Limb (tissue), 2 donors: ENCODE measurements around the gene DLX2.
A peak's percentile ranks its signal among the peaks of the same experiment; 100 is the strongest.
"Not testable (repeated sequence)": the region's sequence is repeated elsewhere in the genome, so short reads cannot be mapped to it uniquely, and the experiment has no call there.

Experiments used
- DNase-seq, 2 donors: peaks; one replicate each; pipeline ENCODE4 v3.0.0-alpha.2; 2016; ENCODE audit errors: extremely low spot score in 2 of 2

Gene DLX2

DNA sequence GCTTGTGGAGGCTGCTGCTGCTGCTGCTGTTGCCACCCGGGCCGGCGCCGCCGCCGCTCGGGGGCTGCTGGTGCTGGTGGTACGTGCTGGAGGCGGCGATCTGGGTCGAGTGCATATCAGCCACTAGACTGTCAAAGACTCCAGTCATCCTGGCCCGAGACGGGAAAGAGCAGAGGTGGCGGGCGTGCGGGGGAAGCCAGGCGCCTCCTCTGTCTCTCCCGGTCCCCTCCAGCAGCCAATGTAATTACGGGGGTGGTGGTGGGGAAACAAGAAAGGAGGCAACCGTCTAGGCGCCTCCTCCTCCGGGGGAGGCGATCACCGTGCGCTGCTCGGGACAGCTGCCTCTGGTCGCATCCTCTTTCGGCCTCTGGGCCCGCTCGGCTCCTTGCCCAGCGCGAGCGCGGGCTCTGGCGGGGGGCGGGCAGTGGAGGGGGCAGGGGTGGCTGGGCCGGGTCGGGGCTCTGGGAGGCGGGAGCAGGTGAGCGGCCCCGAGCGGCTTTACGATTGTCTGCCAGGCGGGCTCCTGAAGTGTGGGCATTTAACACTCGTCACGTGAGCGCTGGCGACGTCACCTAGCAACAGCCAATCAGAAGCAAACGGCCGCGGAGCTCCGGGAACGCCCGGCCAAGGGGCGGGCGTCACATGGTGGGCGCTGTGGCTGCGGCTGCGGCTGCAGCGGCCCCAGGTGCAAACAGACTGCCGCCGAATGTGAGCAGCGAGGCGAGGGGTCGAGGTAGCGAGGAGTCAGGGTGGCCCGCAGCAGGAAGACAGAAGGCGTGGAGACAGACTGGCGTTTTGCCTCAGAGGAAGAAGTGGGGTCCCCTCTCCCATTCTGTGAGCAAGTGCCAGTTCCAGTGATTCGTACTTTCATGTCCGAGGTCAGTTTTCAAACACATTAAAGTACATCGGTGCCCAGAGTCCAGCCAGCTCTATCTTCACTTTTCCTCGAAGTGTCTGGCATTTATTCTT lies at the start of gene DLX2:
DLX2 (minus strand) TSS at position 510 of the 969 bp plus-strand sequence; CDS start at position 148, 362 bp downstream.
- DNase-seq: peak; percentile 89 to 90

DNA sequence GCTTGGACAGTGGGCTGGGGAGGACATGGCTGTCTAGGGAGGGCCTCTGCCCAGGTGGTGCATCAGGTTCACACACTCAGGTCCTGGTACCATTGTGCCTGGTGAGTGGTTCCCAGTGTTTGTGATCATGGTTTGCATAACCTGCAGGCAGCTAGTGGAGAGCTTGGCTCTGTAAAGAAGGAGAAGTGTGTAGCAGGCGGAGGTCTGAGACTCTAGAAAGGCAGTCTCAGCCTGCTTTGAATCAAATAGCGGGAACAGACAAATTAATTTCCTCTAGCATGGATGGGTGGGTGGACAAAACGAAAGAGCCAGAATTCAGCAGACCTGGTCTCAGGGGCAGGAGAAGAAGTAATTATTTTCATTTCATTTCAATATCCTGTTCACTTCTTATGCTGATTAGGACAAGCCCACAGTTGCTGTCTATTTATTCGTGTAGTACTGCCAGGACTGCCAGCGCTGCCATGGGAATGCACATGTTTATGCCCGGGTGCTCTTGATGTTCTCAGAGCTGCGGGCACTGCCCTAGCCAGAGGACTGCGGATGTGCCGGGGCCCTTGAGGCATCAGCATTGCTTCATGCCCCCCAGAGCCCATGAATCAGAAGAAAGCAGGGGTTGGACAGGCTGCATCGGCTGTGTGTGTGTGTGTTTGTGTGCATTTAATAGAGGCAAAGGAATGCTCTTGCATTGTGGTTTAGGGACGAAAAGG lies 45.4 kb upstream of the DLX2 start:
- no peak for DNase-seq

DNA sequence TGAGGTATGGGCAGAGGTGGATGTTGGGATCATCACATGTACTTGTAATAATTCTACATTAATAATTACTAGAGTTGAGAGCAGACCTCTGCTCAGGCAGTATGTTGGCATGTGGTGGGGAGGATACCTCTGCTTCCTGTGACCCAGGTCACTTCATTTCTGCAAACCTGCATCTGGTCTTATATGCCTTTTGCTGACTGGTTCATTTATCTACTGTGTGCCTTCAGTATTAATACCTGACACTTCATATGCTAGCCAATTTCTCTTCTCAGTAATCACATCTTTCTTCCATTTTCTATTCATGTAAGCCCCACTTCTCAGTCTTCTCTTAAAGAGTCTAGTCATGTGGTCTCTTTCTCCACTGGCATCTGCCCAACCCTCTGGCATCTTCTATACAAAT lies 41.1 kb upstream of the DLX2 start:
- DNase-seq: no peak

DNA sequence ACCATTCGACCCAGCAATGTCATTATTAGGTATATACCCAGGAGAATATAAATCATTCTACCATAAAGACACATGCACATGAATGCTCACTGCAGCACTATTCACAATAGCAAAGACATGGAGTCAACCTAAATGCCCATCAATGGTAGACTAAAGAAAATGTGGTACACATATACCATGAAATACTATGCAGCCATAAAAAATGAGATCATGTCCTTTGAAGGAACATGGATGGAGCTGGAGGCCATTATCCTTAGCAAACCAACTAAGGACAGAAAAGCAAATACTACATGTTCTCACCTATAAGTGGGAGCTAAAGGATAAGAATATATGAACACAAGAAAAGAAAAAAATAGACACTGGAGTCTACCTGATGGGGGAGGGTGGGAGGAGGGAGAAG lies 36.0 kb upstream of the DLX2 start:
- not testable (repeated sequence) for DNase-seq

DNA sequence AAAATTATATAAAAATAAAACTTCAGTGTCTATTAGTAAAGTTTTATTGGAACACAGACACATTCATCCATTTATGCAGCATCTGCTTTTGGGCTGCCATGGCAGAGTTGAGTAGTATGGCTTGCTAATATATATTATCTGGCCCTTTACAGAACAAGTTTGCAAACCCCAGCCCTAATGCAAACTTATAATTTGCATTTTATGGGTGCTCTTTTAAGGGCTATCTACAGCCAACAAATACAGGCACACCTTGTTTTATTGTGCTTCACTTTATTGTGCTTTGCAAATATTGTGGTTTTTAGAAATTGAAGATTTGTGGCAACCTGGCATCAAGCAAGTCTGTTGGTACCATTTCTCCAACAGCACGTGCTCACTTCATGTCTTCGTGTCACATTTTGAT lies 35.2 kb upstream of the DLX2 start:
- DNase-seq: no peak

DNA sequence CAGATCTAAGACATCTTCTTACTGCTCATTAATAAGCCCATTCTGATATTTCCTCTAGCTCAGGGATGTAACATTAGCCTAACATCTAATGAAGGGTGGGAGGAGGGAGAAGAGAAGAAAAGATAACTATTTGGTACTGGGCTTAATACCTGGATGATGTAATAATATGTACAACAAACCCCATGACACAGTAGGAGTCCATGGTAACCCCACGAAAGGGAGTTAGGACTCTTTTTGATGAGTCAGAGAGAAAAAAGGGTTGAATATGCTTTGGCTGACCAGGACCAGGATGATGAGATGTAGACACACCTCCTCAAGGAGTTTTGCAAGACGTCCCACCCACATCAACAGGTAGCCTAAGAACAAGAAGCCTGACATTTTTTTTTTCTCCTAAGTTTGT lies 34.4 kb upstream of the DLX2 start:
- no peak for DNase-seq

DNA sequence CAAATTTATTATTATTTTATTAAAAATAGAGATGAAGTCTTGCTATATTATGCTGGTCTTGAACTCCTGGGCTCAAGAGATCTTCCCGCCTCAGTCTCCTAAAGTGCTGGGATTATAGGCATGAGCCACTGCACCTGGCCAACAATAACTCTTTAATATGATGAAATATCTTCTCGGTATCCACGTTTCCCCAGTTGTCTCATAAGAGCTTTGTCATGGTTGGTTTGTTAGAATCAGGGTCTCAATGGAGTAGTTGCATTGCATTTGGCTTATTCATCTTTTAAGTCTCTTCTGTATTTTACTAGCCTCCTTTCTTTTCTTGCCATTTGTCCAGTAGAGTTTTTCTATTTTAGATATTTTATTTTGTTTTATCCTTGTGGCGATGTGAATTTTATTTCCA lies 32.7 kb upstream of the DLX2 start:
- DNase-seq: no peak

DNA sequence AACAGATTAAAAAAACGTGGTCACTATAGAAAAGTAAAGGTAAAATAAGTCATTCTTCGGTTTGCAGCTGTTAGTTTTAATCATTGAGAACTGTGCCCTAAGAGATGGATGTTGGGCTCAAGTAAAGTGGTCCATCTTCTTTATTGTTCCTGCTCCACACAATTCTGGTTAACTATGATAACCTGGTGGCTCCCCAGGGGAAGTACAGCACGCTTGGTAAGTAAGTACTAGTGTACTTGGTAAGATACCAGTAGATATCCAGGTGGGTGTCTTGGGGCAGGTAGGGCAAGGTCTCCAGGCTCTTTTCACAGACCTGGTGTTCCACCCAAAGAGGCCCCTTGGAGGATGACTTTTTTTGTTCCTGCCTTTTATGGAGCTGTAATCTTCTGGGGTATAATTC lies 31.6 kb upstream of the DLX2 start:
- DNase-seq: no peak

DNA sequence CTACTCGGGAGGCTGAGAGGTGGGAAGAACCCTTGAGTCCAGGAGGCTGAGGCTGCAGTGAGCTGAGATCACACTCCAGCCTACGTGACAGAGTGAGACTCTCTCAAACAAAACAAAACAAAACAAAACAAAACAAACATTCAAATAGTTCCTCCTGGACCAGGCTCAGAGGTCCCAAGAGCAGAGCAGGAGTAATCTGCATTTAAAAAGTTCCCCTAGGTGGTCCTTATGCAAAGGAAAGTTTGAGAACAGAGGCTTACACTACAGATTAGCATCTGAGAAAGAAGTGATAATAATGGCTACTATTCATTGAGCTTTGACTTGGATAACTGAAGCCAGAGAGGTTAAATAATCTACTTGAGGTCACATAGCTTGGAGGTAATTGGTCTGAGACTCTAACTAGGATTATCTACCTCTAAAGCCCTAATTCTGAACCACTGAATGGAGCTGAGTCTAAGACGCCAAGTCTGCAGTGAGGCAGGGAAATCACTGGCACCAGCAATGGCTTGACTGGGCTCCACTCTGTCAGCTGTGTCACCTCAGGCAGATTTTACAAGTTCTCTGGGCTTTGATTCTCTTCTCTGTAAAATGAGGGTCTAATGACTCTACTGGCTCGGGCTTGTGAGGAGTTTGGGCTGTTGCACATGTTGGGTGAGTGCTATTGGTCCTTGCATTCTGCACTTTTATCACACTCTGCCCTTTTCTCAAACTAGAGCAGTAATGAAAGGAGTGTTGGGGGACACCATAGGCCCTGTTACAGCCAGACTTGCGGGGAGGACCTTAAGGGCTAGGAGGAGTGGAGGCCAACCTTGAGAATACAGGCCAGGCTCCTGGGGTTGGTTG lies 29.2 kb upstream of the DLX2 start:
- DNase-seq: no peak

DNA sequence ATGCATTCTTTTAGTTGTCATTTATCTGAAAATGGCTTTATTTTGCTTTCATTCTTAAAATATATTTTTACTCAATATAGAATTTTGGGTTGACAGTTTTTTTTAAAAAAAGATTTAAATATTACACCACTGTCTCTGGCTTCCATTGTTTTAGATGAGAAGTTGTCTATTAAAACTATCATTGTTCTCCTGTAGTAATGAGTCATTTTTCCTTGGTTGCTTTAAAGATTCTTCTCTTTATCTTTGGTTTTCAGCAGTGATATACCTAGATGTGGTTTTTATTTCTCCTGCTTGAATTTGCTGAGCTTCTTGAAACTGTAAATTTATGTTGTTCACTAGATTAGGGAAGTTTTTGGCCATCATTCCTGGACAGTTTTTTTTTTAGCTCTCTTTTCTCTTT lies 26.7 kb upstream of the DLX2 start:
- DNase-seq: no peak

DNA sequence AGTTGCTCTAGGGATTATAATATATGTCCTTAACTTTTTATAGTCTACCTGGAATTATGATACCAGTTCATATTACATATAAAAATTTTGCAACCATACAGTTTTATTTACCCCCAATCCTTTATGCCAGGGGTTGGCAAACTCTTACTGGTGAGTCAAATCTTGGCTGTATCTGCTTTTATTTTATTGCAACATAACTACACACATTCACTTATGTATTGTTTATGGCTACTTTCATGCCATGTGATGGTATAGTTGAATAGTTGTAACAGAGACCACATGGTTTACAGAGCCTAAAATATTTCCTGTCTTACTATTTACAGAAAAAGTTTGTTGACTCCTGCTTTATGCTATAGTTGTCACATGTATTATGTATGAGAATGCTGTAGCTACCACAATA lies 25.8 kb upstream of the DLX2 start:
- DNase-seq: no peak

DNA sequence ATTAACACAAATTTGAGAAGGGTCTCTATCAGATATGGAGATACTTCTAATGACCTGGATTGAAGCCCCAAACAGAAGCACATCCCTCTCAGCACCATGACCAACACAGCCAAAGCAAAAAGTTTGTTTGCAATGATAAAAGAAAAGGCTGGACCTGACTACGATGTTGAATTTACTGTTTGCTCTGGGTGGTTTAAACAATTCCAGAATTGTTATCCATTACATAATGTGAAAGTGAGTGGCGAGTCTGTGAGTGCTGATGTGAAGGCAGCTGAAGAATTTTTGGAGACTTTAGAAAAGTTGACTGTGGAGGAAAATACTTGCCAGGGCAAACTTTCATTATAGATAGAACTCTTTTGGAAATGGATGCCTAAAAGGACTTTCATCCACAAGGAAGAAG lies 17.4 kb upstream of the DLX2 start:
- no peak for DNase-seq

DNA sequence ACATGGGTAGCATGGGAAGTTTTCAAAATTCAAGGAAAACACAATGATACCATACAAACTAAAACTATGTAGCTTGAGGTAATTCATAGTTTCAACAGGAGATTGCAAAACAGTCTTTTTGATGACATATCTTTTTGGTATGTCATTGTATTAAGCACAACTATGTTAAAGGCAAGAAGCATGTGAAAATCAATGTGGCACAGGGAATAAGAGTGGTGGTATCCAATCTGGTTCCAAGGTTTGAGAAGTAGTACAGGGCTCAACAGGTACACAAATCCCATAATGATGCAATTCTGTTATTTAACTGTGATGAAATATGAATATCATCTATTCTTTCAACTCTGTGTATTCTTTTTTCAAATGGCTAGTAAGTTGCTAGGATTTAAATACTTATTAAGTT lies 16.4 kb upstream of the DLX2 start:
- no peak for DNase-seq

DNA sequence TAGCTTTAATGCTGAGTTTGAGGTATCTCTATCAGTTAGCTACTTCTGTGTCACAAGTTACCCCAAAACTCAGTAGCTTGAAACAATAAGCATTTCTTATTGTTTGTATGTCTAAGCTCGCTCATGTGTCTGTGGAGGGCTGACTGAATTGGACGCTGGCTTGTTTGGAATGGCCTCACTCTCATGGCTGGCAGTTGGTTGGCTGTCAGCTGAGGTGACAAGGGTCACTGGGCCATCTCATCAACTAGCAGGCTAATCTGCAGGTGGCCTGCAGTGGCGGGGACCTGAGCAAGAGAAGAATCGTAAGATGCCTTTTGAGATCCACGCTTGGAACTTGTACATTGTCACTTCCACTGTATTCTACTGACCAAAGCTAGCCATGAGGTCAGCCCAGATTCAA lies 13.4 kb upstream of the DLX2 start:
- no peak for DNase-seq

DNA sequence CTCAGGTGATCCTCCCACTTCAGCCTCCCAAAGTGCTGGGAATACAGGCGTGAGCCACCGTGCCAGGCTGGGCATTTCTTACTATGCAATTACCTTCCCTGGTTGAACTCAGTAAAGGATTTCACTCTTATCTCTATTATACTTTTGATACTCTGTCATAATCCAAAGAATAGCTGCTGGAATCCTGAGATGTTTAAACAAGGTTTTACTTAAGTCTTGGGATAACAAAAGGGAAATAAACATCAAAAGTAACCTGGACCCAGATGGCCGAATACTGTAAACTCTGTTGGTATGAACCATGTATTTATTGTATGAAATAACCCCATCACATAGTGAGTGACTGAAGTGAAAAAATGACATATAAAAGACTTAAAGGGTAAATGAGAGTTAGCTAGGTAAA lies 11.9 kb upstream of the DLX2 start:
- no peak for DNase-seq

DNA sequence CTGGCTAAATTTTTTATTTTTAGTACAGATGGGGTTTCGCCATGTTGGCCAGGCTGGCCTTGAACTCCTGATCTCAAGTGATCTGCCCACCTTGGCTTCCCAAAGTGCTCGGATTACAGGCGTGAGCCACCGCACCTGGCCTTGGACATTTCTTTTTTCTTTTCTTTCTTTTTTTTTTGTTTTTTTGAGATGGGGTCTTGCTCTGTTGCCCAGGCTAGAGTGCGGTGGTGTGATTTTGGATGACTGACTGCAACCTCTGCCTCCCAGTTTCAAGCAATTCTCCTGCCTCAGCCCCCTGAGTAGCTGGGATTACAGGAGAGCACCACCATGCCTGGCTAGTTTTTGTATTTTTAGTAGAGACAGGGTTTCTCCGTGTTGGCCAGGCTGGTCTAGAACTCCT lies 11.5 kb upstream of the DLX2 start:
- DNase-seq: not testable (repeated sequence)

DNA sequence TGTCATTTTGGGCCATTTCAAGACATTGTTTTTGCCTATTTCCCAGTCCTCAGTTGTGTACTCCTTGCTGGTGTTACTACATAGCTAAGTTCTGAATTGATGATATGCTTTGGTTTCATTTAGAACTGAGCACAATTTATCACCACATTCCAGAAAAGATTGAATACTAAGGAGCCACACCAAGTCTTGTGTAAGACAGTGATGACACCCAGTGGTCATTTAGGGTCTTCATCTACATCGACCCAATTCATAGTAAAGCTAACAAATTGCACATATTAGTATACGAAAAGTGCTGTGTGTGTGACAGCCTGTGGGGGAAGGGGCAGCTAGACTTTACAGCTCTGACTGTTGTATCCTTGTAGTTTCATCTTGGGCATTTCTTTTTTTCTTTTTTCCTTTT lies 10.9 kb upstream of the DLX2 start:
- DNase-seq: no peak

DNA sequence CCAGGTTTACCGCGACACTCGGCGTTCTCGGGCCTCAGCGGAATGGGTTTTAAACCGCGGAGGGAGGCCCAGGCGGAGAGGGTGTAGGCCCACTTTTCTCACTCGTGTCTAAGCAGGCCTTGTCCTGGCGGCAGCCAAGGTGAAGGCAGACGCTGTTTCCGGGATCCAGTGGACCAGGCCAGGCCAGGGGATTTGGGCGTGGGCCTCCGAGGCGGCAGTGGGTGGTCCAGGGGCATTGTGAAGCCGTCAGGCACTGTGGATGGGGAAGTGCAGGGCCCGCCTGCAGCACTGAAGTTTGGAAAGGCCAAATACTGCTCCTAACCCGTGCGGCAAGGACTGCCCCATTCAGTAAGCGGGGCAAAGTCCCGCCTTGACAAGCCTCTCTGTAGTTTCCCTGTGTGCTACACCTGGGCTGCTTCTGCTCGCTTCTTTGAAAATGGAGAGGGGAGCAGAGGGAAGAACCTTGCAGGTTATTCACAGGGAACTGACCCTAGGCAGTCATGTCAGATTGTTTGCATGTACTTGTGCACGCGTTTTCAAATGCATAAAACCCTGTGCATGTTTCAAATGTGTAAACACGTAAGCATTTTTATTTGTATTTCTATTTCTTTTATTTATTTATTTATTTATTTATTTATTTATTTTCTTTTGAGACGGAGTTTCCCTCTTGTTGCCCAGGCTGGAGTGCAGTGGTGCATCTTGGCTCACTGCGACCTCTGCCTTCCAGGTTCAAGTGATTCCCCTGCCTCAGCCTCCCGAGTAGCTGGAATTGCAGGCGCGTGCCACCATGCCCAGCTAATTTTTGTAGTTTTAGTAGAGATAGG lies 7.5 kb upstream of the DLX2 start:
- peak in 1 of 2 donors; percentile 34 for DNase-seq

DNA sequence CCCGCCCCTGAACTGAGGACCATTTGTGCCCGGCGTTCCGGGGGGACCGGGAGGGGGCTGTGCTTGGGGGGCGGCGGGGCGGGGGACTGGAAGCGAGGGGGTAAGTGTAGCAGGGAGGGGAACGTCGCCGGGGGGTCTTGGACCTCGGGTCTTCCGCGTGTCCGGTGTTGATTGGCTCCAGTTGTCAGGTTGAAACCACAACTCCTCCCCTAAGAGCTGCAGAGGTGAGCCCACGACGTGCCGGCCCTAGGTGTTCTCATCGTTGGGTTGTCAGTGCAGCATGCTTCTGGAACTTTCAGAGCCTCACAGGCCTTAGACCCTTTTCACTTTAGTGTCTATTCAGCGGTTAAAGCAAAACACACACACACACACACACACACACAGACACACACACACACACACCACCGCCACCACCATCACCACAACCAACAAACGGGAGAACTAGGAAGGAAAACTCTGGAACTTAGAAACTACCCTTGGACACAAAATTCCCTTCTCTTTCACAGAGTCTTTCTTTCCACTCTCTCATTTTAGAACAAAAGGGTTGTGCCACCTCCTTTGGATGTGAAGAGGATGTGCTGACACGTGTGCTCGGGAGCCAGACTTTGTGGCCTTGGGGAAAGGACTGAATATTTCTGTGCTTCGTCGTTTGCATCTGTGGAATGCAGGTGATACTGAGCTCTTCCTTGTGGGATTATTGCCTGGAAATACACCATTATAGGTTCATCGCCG lies 6.7 kb upstream of the DLX2 start:
- DNase-seq: peak in 1 of 2 donors; percentile 31

DNA sequence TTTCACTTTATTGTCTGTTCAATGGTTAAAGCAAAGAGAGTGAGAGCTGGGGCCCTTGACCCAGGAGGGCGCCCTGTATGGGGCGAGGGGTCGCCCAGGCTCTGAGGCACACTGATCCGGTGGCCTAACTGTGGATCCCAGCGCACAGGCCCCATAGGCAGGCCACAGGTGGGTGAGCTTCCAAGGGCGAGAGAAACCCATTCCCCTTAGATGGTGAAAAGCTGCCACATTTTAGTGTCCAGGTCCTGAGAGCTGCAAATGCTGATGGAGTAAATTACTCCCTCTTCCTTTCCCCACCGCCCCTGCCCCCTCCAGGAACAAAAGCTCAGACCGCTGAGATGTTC lies 5.9 kb upstream of the DLX2 start:
- no peak for DNase-seq
